CD4-positive, alpha-beta T cell treated with Interleukin-1 beta for 1 hour (primary cell): ENCODE results near the gene AK9.

Experiments
- DNase-seq, 2 donors: peaks; one replicate each; pipeline ENCODE4 v3.0.0-alpha.2; 2020 to 2022

AK9 gene

DNA sequence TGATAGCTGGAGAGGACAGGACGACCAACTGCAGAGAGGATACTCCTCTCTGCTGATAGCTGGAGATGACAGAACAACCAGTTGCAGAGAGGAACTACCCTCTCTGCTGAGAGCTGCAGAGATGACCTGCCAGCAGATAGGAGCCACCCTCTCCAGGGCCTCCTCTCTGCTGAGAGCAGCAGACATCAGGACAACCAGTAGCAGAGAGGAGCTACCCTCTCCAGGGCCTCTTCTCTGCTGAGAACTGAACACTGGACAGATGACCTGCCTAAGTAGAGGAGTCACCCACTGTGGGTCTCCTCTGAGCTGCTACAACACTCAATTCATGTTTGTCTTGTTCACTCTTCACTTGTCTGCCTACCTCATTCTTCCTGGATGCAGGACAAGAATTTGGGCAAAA, 180.6 kb downstream of the AK9 start:
- DNase-seq, result no peak

DNA sequence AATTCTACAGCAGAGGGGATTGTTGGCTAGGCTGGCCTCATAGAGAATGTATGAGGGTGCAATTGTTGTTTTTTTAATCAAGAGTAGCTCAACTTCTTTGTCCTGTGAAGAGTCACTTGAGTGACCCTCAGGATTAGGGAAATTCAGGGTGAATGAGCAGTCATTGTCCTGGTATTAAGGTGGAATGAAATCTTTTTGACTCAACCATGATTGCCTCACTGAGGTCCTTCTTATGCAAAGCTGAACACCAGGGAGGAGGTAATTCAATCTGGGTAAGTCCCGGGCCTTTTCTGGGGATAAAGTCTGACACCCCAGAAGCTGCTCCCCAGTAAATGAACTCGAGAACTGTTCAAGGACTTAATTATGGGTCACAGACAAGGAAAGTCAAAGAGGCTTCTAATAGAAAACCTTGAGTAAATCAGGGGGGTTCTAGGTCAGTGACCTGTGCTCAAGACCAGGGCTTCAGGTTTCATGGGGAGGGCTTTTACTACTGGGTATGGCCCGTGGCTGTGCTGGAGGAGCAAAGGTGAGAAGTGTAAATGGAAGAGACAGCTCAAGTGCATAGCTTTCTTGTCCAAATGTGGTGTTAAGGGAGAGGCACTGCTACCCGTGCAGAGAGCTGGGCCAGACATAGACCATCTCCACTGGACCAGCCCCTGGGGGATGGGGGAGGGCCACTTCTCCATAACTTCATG, 182.7 kb downstream of the AK9 start:
- no peak for DNase-seq

DNA sequence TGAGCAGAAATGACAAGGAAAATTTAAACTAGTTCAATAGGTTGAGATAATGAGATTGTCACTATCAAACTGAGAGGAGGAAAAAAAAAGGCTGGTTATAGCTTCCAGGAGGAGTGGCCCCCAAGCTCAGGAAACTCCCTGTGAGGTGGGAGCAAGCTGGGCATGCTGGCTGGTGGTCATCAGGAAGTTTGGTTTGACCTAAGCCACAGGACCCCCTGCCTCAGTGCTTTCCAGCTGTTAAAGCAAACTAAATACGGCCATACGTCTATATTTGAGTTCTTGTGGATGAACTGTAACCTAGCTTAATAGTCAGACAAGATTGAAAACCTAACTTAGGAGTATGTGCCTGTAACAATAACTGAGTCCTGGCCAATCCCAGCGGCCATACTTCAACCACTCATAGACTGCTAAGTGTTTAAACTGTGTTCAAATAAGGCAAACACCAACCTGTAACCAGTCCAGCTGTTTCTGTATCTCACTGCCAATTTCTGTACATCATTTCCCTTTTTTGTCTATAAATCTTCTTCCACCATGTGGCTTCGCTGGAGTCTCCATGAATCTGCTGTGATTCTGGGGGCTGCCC, 183.4 kb downstream of the AK9 start:
- no peak for DNase-seq

- DNase-seq, result no peak
These were observed 184.2 kb downstream of the AK9 start for GRCh38 chr6:109506841-109507240.

- DNase-seq, result no peak
These were observed 184.7 kb downstream of the AK9 start for GRCh38 chr6:109506314-109506713.

DNA sequence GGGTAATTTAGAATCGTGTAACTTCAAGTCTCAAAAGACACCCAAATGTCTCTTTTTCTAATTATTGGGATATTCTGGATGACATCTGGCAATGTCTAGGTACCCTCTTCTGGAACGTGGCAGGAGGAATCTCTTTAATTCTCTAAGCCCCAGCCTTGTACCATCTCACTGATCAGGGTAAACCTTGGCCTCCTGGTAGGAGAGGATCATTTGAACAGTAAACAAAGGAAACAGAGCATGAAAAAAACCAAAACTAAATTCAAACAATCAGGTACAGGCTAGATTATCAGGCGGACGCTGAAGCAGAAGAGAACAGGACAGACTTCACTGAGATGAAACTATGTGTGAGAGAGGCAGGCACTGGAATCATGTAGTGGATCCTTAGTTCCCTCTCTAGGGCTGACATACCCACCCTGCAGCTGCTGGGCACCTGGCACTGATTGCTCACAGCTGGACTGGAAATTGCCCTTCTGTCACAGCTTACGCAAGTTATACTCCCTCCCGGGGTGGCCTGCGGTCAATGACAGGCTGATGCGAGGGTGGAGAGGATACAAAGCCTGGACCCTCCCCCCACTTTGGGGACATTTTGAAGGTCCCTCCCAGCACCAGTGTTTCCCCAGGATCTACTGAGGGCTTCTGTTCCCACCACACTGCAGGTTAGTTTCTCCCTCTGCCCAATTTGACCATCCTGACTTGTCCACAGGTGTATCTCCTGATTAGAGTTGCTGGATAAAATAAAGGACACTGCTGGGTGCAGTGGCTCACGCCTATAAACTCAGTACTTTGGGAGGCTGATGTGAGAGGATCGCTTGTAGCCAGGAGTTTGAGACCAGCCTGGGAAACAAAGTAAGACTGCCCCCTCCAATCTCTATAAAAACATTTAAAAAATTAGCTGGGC, 187.4 kb downstream of the AK9 start:
- DNase-seq, result no peak

DNA sequence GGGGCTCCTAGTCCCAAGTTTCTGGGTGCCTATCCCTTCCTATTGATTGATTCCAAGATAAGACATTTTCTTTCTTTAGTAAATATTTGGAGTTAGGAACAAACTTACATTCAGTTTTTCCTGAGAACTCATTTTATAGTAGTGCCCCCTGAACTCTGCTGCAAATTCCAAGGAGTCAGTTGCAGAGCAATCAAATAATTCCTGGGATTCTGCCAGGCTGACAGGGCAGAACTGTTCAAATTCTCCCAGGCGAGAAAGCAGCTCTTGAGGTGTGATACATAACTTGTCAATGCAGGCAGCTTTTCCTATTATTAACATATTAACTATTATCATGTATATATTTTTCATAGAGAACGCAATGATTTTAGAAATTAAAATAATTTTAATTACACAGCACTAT, 192.1 kb downstream of the AK9 start:
- DNase-seq, result no peak

DNA sequence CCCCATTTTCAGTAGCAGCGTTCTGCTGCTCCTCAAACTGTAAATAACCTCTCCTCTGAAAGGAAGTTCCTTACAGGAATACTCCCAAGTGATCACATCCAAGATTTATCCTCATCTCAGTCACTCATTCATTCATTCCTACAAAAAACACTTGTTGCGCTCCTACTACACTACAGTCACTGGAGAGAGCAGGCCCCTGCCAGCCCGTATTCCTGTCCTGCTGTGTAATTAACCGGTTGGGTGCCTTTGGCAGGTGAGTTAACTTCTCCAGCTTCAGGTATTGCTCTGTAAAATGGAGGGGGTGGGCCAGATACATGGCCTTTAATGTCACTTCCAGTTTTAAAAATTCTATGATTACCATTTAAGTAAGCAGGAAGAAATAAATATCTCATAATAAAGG, 192.9 kb downstream of the AK9 start:
- no peak for DNase-seq

DNA sequence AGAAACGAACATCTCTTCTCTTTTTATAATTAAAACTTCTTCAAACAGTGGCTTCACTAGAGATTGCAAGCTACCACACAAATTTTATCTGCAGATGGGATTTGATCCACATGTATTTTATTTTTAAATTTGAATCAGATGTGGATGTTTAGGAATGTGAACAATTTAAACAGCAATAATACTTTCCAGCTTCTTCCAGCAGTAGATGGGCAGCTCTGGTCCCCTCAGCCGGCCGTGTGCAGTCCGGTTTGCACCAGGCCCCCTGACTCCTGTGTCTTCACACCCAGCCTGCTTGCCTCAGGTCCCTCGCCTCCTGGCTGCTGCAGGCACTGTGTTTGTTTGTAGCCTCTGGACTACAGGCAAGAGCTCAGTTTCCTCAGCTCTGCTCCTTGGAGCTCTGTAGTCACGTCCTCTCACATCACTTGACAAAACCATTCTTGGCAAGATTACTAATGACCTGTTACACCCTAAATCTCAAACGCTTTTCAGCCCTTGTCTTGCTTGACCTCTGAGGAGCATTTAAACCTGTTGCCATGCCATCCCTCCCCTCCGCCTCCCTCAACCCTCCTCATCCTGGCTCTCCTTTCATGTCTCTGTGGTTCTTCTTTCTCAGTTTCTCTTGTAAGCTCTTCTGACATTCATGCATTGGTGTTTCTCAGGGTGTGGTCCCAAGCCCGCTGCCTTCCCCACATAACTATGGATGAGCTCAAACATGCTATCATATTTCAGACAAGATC, 194.8 kb downstream of the AK9 start:
- no peak for DNase-seq

DNA sequence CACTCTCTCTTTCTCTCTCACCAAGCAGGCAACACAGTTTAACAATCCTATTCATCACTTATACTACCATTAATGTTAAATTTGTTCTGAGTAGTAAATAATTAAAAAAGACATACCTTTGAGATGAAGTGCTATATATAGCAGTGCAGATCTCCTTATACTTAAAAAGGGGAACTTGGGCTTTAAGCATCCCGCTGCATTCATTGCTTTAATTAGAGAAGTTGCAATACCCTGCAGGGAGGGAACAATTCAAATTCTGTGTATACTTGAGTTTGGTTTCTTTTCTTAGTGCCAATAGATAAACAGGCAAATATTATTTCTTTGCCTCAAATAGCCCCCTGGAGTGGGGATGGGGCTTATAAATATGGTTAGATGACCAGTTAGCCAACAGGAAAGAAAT, 197.1 kb downstream of the AK9 start:
- DNase-seq, result no peak

DNA sequence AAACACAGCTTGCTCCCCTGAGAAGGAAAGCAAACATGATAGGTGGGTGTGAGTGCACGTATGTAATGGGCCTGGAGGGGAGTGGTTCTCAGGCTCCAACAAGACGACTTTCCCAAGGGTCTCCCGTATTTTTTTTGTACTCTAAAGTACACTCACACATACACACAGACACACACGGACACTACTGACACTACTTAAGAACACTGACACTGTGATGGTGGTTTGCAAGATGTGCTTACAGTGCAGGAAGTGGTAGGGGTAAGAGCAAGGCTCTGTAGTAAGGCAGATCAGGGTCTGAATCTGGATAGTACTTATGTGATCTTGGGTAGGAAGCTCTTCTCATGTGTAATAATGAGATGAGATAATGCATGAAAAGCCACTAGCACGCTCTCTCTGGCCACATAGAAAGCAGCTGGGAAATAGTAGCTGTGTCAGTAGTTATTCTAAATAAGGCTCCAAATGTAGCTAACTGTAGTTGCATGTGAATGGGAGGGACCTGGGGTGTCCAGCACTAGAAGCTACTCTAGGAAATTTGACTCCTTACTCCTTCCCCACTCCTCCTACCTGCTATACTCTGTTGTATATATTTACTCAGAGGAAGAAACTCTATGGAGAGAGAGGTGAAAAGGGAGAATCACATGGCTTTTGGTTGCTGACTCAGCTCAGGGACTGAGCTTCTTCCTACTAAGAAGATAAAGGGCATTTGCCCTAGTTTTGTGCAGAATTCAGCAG, 199.6 kb downstream of the AK9 start:
- DNase-seq, result peak in 1 of 2 donors; percentile 35

DNA sequence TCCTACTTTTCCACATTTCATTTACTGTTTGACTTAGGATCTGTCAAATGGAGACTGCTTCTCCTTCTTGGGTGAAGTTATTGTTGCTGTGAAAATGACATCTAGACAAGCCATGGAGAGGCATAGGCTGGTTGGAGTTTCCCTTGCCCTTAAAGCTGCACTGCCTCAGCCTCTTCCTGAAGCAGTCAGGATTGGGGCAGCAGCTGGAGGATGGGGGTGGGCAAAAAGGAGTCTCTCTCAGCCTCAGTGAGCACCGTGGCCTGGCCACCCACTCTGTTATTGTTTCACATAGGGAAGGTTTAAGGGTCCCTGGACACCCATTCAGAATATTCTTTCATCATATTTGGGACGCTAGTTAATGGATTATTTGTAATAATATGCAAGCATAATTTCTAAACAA, 200.3 kb downstream of the AK9 start:
- no peak for DNase-seq

DNA sequence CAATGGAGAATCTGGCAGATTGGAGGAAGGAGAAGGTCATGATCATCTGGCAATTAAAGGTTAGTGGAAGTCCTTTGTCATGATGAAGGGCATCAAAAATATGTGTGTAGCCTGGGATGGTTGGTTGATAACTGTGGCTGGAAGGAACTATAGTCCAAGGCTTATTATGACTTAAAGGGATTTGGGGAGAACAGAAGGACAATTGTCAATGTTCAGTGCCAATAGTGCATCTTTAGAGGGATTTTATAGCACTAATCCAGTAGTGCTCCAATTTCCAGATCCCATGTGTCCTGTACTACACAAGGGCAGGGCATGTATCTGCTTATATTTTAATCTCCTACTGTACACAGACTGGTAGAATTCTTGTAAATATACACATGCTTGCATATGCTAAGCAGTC, 203.0 kb downstream of the AK9 start:
- DNase-seq, result no peak

- no peak for DNase-seq
These were observed 204.9 kb downstream of the AK9 start for GRCh38 chr6:109486068-109486467.

DNA sequence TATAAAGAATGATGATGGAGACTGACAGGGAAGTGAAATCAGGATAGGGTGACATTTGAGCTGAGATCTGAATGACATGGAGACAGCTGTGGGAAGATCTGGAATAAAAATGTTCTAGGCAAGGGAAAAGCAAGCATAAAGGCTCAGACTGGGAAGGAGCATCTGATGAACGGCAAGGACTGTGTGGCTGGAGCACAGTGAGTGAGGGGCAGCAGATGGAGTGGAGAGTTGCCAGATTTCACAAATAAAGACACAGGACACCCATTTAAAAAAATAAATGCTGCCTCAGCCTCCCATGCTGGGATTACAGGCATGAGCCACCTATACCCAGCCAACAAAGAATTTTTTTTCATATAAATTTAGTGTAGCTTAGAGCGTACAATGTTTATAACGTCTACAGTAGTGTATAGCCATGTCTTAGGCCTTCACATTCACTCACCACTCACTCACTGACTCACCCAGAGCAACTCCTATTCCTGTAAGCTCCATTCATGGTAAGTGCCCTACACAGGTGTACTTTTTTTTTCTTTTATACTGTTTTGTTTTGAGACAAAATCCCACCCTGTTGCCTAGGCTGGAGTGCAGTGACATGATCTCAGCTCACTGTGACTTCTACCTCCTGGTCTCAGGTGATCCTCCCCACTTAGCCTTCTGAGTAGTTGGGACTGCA, 205.6 kb downstream of the AK9 start:
- DNase-seq, result no peak

DNA sequence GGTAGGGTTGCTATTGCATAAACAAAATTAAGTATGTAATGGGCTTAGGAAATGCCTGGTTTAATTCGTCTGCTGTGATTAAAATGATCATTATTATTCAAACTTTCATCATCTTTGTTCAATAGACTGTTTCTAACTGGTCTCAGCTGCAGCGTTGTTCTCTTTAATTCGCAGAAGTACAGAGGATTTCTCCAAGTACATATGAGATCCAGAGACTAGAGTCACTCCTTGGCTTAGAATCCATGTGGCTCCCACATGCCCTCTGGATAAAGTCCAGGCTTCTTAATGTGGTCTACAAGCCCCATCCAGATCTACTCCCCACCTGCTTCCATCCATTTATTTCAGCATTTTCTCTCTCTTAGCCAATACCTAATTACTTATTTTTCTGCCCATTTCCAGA, 206.9 kb downstream of the AK9 start:
- no peak for DNase-seq

DNA sequence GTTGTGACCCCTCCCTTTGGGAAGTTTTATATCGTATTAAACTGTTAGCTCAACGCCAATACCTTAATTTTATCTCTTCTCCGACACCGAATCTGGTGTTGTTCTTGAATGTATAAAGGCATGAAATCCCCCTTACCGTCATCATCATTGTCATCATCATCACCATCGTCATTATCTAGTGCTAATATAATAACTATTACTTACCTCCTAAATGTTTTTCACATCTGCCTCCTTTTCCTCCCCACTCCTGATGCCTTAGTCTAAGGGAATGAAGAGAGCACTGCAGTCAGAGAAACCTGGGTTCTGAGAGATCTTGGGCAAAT, 207.3 kb downstream of the AK9 start:
- DNase-seq, result no peak

- DNase-seq, result peak; percentile 91 to 93
These were observed 207.9 kb downstream of the AK9 start, which contains the start of gene ZBTB24 for GRCh38 chr6:109482905-109483734. TSS of gene ZBTB24 (minus strand) at chr6:109483219. CDS start at chr6:109482026, 1,193 bp downstream.

DNA sequence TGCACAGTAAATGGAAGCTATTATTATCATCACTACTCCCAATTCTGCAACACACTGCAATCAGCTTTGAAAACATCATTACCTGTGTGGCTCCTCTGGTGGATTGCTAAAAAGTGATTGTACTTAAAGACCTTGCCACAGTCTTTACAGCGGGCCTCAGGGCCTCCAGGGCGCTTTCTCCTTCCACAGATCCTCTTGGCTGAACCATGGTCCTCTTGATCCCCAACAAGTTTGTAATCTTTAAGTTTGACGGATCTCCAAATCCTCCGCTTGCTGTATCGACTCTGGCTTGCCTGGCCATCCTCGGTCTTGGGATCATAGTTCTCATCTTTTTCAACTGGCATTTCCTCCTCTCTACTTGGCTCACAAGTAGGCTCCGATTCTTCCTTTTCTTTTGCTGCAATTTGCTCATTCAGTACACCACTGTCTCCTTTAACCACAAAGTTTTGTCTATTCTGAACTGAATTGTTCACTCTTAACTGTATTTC, 210.0 kb downstream of the AK9 start:
- no peak for DNase-seq

GRCh38 chr6:109478841-109479624, 212.0 kb downstream of the AK9 start:
- DNase-seq, result peak in 1 of 2 donors; percentile 46
